Mucosa of descending colon (tissue), 3 donors: ENCODE measurements around the gene ERC2. TPM values are rescaled to one million over a fixed set of nuclear protein-coding genes. Genes with fewer than 3 reads are reported as not detected.

Experiments used
- ATAC-seq: fragments of 200-7000 bp; cut with Tn5 transposase; one replicate; pipeline ENCODE4 v1.9.1; 2020; ENCODE audit warnings: mild to moderate bottlenecking, moderate library complexity
- DNase-seq, 3 donors: peaks; one replicate each; pipeline ENCODE4 v3.0.0-alpha.2; 2020
- H3K36me3 ChIP-seq: fragments of 200-600 bp; one replicate; pipeline ENCODE4 v1.8.0; 2021; ENCODE audit warnings: low read depth, mild to moderate bottlenecking
- H3K4me1 ChIP-seq: fragments of 200-600 bp; one replicate; pipeline ENCODE4 v1.8.0; 2021; ENCODE audit warnings: low read depth, mild to moderate bottlenecking
- H3K4me3 ChIP-seq: fragments of 200-600 bp; one replicate; pipeline ENCODE4 v1.8.0; 2021; ENCODE audit warnings: mild to moderate bottlenecking
- H3K9me3 ChIP-seq: fragments of 200-600 bp; one replicate; pipeline ENCODE4 v1.8.0; 2021; ENCODE audit warnings: mild to moderate bottlenecking
- intact Hi-C, 2 donors: fragments of 100-400 bp; cut with DNase I in 1 of 2; cut with micrococcal nuclease in 1 of 2; formaldehyde crosslinking; loops; one replicate each; pipeline versions ENCODE4 v1.11.0 to v1.11.1; 2022; cut with DNase I, micrococcal nuclease
- total RNA-seq, 3 donors: library from RNA; stranded (reverse); fragmentation: NEBNext Ultra II Directional in 2 of 3; extraction: Animal tissue kit (Norgen Biotek cat#: 25700) in 2 of 3; gene quantifications; one replicate each; pipeline versions ENCODE4 v1.2.1 to v1.2.4, GENCODE V29; 2021 to 2023
- TF ChIP-seq, protein P1 (sequence below): fragments of 200-600 bp; IDR thresholded peaks from one replicate; pipeline ENCODE4 v1.8.0; 2022; ENCODE audit warnings: antibody characterized with exemption, mild to moderate bottlenecking
- donor health status: DM: no; HTN: no; CAD: no; lungs with moderate emphysema.
- donor health status: DM: no; HTN: no; CAD: no.
- donor health status: DM: no; HTN: yes; CAD: no.

The ERC2 gene
- total RNA-seq, 3 donors from 2014 or later = 0.06 to 1.8 (median 0.43) TPM

DNA sequence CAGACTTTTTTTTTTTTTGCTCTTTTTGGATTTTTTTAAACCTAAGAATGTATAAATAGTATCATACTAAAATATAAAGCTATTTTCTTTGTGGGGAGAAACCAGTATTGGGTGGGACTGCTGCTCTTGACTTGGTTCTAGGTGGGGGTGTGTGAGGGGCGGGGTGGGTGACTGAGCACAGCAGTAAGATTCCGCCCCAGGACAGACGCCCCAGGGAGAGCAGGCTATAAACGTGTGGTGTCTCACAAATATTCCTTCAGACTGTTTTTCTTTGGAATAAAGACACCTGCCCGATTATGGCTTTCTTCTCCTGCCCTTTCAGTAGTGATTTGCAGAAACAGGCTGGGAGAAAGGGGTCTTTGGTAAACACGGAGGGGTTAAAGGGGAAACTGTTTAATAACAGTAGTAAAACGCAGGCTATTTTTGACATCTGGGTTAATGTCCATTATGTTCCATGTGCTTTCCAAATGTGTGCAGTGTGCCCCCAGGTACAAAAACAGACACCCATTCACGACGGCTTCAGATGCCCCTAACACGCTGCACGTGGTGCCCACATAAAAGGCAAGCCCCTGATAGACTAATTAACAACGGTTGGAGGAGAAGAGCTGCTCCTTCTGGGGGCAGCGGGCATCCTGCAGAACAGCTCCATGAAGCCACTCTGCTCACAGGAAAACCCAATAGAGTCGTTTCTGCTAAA lies 952.6 kb downstream of the ERC2 start:
- ATAC-seq = no peak

DNA sequence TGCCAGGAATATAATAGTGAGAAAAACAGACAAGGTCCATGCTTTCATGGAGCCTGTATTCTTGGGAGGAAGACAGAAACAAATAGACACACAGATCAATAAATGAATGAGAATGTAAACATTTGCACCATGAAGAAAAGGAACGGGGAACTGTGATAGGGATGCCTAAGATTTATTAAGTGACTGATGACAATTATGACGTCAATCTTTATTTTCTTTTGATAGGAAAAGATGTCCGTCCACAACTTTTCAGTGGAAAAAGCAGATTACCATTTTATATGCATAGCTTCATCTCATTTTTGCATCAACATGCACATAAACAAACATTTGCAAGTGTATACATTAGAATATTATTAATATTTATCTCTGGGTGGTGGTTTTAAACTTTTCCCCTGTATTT lies 953.3 kb downstream of the ERC2 start:
- intact Hi-C loops = no loop called here
- H3K4me1 ChIP-seq = no peaks in the 10 kb centered on the region
- H3K4me3 ChIP-seq = no peak overlapping the region
- DNase-seq (no peak), ATAC-seq (no peak)
- no peaks in the 10 kb centered on the region for H3K9me3 ChIP-seq
- TF ChIP-seq, protein P1, sequence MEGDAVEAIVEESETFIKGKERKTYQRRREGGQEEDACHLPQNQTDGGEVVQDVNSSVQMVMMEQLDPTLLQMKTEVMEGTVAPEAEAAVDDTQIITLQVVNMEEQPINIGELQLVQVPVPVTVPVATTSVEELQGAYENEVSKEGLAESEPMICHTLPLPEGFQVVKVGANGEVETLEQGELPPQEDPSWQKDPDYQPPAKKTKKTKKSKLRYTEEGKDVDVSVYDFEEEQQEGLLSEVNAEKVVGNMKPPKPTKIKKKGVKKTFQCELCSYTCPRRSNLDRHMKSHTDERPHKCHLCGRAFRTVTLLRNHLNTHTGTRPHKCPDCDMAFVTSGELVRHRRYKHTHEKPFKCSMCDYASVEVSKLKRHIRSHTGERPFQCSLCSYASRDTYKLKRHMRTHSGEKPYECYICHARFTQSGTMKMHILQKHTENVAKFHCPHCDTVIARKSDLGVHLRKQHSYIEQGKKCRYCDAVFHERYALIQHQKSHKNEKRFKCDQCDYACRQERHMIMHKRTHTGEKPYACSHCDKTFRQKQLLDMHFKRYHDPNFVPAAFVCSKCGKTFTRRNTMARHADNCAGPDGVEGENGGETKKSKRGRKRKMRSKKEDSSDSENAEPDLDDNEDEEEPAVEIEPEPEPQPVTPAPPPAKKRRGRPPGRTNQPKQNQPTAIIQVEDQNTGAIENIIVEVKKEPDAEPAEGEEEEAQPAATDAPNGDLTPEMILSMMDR = no peak
- no peaks in the 10 kb centered on the region for H3K36me3 ChIP-seq

More for the DNA sequence above, 952.6 kb downstream of the ERC2 start:
- no peaks in the 10 kb centered on the region for H3K9me3 ChIP-seq
- TF ChIP-seq, protein P1 = no peak
- intact Hi-C loops = no loop called here
- H3K36me3 ChIP-seq = no peaks in the 10 kb centered on the region
- no peak for DNase-seq
- no peaks in the 10 kb centered on the region for H3K4me1 ChIP-seq
- no peak overlapping the region for H3K4me3 ChIP-seq

DNA sequence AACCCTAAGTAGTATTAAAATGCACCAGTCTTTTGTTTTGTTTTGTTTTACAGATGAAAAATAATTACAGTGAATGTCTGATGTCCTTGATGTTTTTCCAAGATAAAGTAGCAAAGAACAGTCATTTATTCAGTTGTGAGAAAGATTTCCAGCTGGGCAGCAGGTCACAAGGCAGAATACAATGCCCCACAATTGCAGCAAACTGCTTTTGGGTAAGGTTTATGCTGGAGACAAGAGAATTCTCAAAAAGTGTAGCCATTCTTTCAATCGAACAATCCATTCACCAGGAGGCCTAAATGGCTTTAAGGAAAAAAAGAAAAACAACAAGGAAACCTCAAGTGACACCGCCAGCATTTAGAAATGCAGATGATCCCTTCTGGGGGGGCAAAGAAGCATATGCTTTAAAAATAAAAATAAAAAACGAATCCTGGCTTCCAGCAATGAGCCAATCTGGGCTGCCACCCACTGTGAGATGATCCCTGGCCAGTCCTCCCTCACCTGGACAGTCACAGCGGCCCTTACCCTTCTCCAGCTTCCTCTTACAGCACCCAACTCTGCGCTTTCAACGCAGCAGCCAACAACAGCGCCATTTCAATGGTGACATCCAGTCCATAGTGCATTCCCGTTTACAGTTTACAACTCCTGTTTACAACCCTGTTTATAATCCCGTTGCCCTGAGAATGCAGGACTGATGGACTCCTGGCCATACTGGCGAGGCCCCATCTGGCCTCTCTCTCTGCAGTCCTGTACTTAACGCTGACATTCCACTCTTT lies 955.5 kb downstream of the ERC2 start:
- peak; percentile 78 for ATAC-seq
- H3K4me3 ChIP-seq = no peak overlapping the region
- DNase-seq = no peak
- no peaks in the 10 kb centered on the region for H3K36me3 ChIP-seq
- H3K4me1 ChIP-seq = no peaks in the 10 kb centered on the region
- intact Hi-C loops = no loop called here
- no peaks in the 10 kb centered on the region for H3K9me3 ChIP-seq
- TF ChIP-seq, protein P1 = no peak

DNA sequence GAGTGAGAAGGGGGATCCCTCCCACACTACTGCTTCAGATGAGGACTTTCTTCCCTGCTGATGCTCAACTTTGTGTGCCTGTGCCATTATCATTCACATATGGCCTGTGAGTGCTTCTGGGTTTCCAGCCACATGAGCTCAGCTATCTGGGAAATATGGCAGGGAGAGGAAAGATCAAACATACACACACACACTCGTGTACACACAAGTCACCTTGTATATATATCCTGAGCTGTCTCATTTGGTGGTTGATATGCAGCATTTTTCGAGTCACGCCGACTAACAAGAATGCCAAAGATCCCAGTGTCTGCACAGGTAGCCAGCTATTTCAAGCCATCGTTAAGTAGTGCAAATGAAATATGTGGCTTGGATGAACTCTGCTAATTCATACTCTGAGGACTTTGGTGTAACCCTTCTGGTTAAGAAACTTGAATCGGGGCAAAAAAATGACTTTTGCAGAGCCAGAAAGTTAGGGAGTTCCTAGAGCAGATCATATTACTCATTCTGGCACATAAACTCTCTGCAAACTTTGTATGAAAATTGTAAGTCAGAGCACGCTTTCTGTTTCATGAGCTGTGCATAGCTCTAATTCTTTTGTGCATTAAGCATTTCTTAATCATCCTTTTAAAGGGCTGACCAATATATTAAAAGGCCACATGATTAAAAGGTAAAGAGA lies 956.2 kb downstream of the ERC2 start:
- Histone ChIP-seq H3K36me3 (no peaks in the 10 kb centered on the region), H3K4me1 (no peaks in the 10 kb centered on the region), H3K9me3 (no peaks in the 10 kb centered on the region), H3K4me3 (no peak overlapping the region)
- DNase-seq (no peak), ATAC-seq (no peak)
- TF ChIP-seq, protein P1 = no peak
- intact Hi-C loops = no loop called here

DNA sequence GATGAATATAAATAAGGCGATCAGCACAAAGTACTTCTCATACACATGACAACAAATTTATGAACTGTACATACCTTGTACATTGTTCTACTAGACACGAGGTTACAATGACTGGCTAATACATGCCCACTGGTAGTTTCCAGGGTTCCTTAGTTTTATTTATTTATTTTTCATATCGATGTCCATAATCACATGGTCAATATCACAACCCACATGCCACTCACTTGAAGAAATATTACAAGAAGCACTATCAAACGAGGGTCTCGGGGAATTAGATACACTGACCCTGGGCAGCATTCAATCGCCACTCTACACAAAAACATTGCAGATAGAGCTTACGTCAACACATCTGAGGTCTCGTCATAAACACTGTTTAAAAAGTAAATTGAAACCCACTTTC lies 959.9 kb downstream of the ERC2 start:
- H3K4me1 ChIP-seq = no peaks in the 10 kb centered on the region
- DNase-seq (no peak), ATAC-seq (no peak)
- intact Hi-C loops = no loop called here
- no peaks in the 10 kb centered on the region for H3K36me3 ChIP-seq
- TF ChIP-seq, protein P1 = no peak
- no peak overlapping the region for H3K4me3 ChIP-seq
- no peaks in the 10 kb centered on the region for H3K9me3 ChIP-seq
